Endothelial cell of umbilical vein (primary cell): Measurements from ENCODE around the gene SERPINB7. TPM values are rescaled to one million over a fixed set of nuclear protein-coding genes. Genes with fewer than 3 reads are reported as not detected.

ENCODE experiments used
- BruUV-seq: library from RNA; stranded (reverse); fragments of 400-500 nt; replicated peaks from 2 replicates; lab custom pipeline; 2021; lab: Mats Ljungman, UMichigan
- CTCF ChIA-PET: fragments of 300-600, 350-600 bp; sonication (Branson Sonifier 250); formaldehyde crosslinking; loops from one replicate; lab custom pipeline; 2021; ENCODE audit warnings: antibody characterized with exemption, inconsistent platforms; lab: Charles Lee
- POLR2A ChIA-PET: fragments of 300-600, 350-600 bp; sonication (Branson Sonifier 250); formaldehyde crosslinking; loops from one replicate; lab custom pipeline; 2021; ENCODE audit warnings: antibody characterized with exemption, inconsistent platforms; lab: Charles Lee
- DNase-seq: peaks from one replicate; pipeline ENCODE4 v3.0.0-alpha.2; 2011; ENCODE audit warnings: low read depth, low spot score
- FAIRE-seq: peaks from 2 replicates; lab custom pipeline; 2011; peaks lifted over from hg19 to GRCh38; lab: Jason Lieb, UNC
- H2AFZ ChIP-seq: 2 replicates; pipeline ENCODE4 v1.6.0; 2012; ENCODE audit warnings: low read depth, low read length, control low read depth, inconsistent platforms
- H3K27ac ChIP-seq: 2 replicates; pipeline ENCODE4 v1.5.1; 2011; ENCODE audit warnings: low read depth, mild to moderate bottlenecking, control low read depth, low read length, moderate library complexity; ENCODE audit not compliant: insufficient read depth
- H3K27me3 ChIP-seq, 2 experiments: 2 replicates each; pipeline versions ENCODE4 v1.6.0 to v1.6.1; 2011; ENCODE audit warnings: low read length in 2 of 2, mixed read lengths in 1 of 2; ENCODE audit not compliant: control insufficient read depth in 2 of 2, insufficient read depth in 2 of 2
- H3K36me3 ChIP-seq, 2 experiments: 2 replicates in 1 of 2; 3 replicates in 1 of 2; pipeline ENCODE4 v1.5.1; 2011; ENCODE audit warnings: low read length in 2 of 2, mild to moderate bottlenecking in 1 of 2, moderate library complexity in 1 of 2; ENCODE audit not compliant: control insufficient read depth in 2 of 2, insufficient read depth in 2 of 2; ENCODE audit errors: extremely low read depth in 1 of 2
- H3K4me1 ChIP-seq: 3 replicates; pipeline ENCODE4 v1.5.1; 2011; ENCODE audit warnings: mild to moderate bottlenecking, low read length; ENCODE audit not compliant: control insufficient read depth, insufficient read depth; ENCODE audit errors: extremely low read depth
- H3K4me2 ChIP-seq: 2 replicates; pipeline ENCODE4 v1.6.1; 2011; ENCODE audit warnings: low read length, control low read depth, mixed read lengths; ENCODE audit not compliant: insufficient read depth
- H3K4me3 ChIP-seq, 3 experiments: fragments of 200-600 bp in 1 of 3; sonication (generic), shearing (Covaris generic) in 1 of 3; replicated peaks in 1 of 3; 2 replicates each; pipeline ENCODE4 v1.5.1; 2011 to 2016; ENCODE audit warnings: control low read depth in 3 of 3, low read length in 3 of 3, mild to moderate bottlenecking in 2 of 3, inconsistent platforms in 1 of 3, low read depth in 1 of 3, moderate library complexity in 1 of 3; ENCODE audit not compliant: insufficient read depth in 1 of 3
- H3K79me2 ChIP-seq: 2 replicates; pipeline ENCODE4 v1.6.0; 2012; ENCODE audit warnings: low read length, inconsistent platforms; ENCODE audit not compliant: control insufficient read depth, insufficient read depth
- H3K9ac ChIP-seq: replicated peaks from 2 replicates; pipeline ENCODE3; 2011; ENCODE audit warnings: low read length, control low read depth; ENCODE audit not compliant: insufficient read depth; ENCODE audit errors: extremely low read depth
- H3K9me1 ChIP-seq: replicated peaks from 3 replicates; pipeline ENCODE4 v1.6.0; 2011; ENCODE audit warnings: mild to moderate bottlenecking, low read length; ENCODE audit not compliant: control insufficient read depth, insufficient read depth; ENCODE audit errors: extremely low read depth
- H3K9me3 ChIP-seq: replicated peaks from 2 replicates; pipeline ENCODE4 v1.5.1; 2012; ENCODE audit warnings: low read length, inconsistent platforms; ENCODE audit not compliant: control insufficient read depth, insufficient read depth
- H4K20me1 ChIP-seq: replicated peaks from 2 replicates; pipeline ENCODE3; 2011; ENCODE audit warnings: mild to moderate bottlenecking, low read length; ENCODE audit not compliant: control insufficient read depth, insufficient read depth; ENCODE audit errors: extremely low read depth
- CTCF ChIP-seq, 2 donors: IDR thresholded peaks; 1 replicate in 1 of 2; 2 replicates in 1 of 2; pipeline ENCODE4 v1.5.1; 2011; ENCODE audit warnings: low read length in 2 of 2, mild to moderate bottlenecking in 2 of 2, moderate library complexity in 2 of 2, control low read depth in 1 of 2, inconsistent platforms in 1 of 2, low read depth in 1 of 2; ENCODE audit not compliant: insufficient read depth in 1 of 2; ENCODE audit errors: extremely low read depth in 1 of 2
- EZH2 ChIP-seq: IDR thresholded peaks from 2 replicates; pipeline ENCODE4 v1.6.1; 2012; ENCODE audit warnings: borderline replicate concordance, low read depth, mild to moderate bottlenecking, moderate library complexity, low read length, inconsistent platforms; ENCODE audit not compliant: severe bottlenecking
- FOS ChIP-seq: IDR thresholded peaks from 2 replicates; pipeline ENCODE4 v1.6.1; 2011; ENCODE audit warnings: mild to moderate bottlenecking, low read length, moderate library complexity, borderline replicate concordance; ENCODE audit not compliant: insufficient read depth
- GATA2 ChIP-seq: IDR thresholded peaks from 2 replicates; pipeline ENCODE4 v1.7.0; 2011; ENCODE audit warnings: low read depth, mild to moderate bottlenecking, moderate library complexity, mixed read lengths, low read length; ENCODE audit not compliant: insufficient read length, insufficient read depth
- JUN ChIP-seq: IDR thresholded peaks from 2 replicates; pipeline ENCODE4 v1.6.1; 2011; ENCODE audit warnings: borderline replicate concordance, low read depth; ENCODE audit not compliant: insufficient read length, insufficient read depth
- MYC ChIP-seq: IDR thresholded peaks from one replicate; pipeline ENCODE4 v1.6.1; 2011; ENCODE audit warnings: mild to moderate bottlenecking, low read depth, low read length
- POLR2A ChIP-seq: IDR thresholded peaks from 2 replicates; pipeline ENCODE4 v1.6.1; 2012; ENCODE audit warnings: low read depth, mild to moderate bottlenecking, control low read depth, low read length
- POLR2AphosphoS5 ChIP-seq: IDR thresholded peaks from 2 replicates; pipeline ENCODE4 v1.6.1; 2012; ENCODE audit warnings: low read depth, mild to moderate bottlenecking, control low read depth, low read length, moderate library complexity; ENCODE audit not compliant: insufficient read depth
- dilution Hi-C: fragments of 300-500 bp; cut with MboI; formaldehyde crosslinking; loops from one replicate; pipeline ENCODE4 v1.15.0; 2019; ENCODE audit warnings: low sequenced_read_pairs; ENCODE audit not compliant: extremely low pct_ligation_motif_present
- intact Hi-C: fragments of 100-400 bp; cut with micrococcal nuclease; formaldehyde crosslinking; loops from one replicate; pipeline ENCODE4 v1.10.0; 2022
- polyA plus RNA-seq, 4 experiments: library from polyadenylated mRNA; depleted of rRNA in 3 of 4; stranded (reverse) in 3 of 4; unstranded in 1 of 4; fragments of >200 nt; gene quantifications; 2 replicates each; pipeline versions ENCODE4 v1.2.1 to v1.2.3, GENCODE V29; 2011 to 2012; ENCODE audit warnings: missing spikeins in 1 of 4
- total RNA-seq: library from RNA; stranded (reverse); gene quantifications from 2 replicates; pipeline ENCODE4 v1.2.3, GENCODE V29; 2021
- TF ChIP-seq, protein P1 (sequence below): IDR thresholded peaks from 2 replicates; pipeline ENCODE4 v1.6.1; 2011; ENCODE audit not compliant: insufficient read depth, insufficient read length

The SERPINB7 gene
- total and polyA plus RNA-seq, 2 donors (not counting 3 experiments of a cell fraction or from before 2014, with no cell fraction given): not detected

DNA sequence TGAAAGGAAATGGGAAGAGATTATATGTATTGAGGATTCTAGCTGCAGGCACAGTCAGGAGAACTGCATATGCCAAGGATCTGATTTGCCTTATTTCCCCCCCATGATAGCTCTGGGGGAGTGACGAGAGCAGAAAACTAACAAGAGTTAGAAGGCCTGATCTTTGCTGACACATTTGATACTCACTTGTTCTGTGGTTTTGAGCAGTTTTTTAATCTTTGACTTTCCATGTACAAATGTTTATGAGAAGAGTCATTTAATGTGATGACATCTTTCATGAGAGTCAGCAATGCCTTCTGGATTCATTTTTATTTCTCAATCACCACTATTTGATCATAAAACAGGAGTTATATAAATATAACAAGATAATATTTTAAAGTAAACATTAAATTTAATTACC is 12.7 kb upstream of the SERPINB7 start:
- Histone ChIP-seq H3K4me3 (no peak overlapping the region), H3K27ac (no peak overlapping the region), H3K9me1 (no peaks in the 10 kb centered on the region), H3K4me1 (no peaks in the 10 kb centered on the region), H3K27me3 (no peaks in the 10 kb centered on the region), H3K9ac (no peak overlapping the region), H3K9me3 (no peaks in the 10 kb centered on the region), H3K4me2 (no peak overlapping the region), H3K36me3 (no peaks in the 10 kb centered on the region), H2AFZ (no peak overlapping the region), H3K79me2 (no peaks in the 10 kb centered on the region), H4K20me1 (no peaks in the 10 kb centered on the region)
- FAIRE-seq (no peak), DNase-seq (no peak)
- intact Hi-C loops (no loop called here), dilution Hi-C loops (no loop called here)
- TF ChIP-seq MYC: no peak
- TF ChIP-seq POLR2AphosphoS5: no peak
- no peak for TF ChIP-seq JUN
- TF ChIP-seq EZH2: no peak
- TF ChIP-seq, protein P1, sequence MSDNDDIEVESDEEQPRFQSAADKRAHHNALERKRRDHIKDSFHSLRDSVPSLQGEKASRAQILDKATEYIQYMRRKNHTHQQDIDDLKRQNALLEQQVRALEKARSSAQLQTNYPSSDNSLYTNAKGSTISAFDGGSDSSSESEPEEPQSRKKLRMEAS: no peak
- no peak for TF ChIP-seq POLR2A
- TF ChIP-seq FOS: no peak
- TF ChIP-seq GATA2: no peak
- no peak for TF ChIP-seq CTCF (IDR thresholded peaks at IDR 0.05; ENCODE audit: extremely low read depth in 1 of 2, insufficient read depth in 1 of 2, low read depth in 1 of 2, low read length in 2 of 2)
- CTCF ChIA-PET: no interaction called here
- POLR2A ChIA-PET: no interaction called here
- BruUV-seq: no TSS peak
